Measurements from ENCODE around the gene ADAMTS1. TPM values are rescaled to one million over a fixed set of nuclear protein-coding genes. Genes with fewer than 3 reads are reported as not detected.
A peak's percentile ranks its signal among the peaks of the same experiment; 100 is the strongest.

ADAMTS1 gene
- total RNA-seq, 6 experiments from 2014 or later, result 229 to 346 (median 292) TPM

- Mint-ChIP-seq H3K4me3 (peak overlapping the region; percentile 59), H3K9me3 (no peaks in the 10 kb centered on the region), H3K4me1 (ENCODE audit: low read depth) (peaks cover 16% of the 10 kb centered on the region), H3K36me3 (ENCODE audit: low read depth) (no peaks in the 10 kb centered on the region), H3K27me3 (ENCODE audit: insufficient read depth) (peaks cover 10% of the 10 kb centered on the region), H3K27ac (no peak overlapping the region)
- DNase-seq, result peak; percentile 52
- TF ChIP-seq CTCF (IDR thresholded peaks at IDR 0.05), result peak; percentile 72
Observed at GRCh38 chr21:26849428-26850115, 4.4 kb upstream of the ADAMTS1 start.

GRCh38 chr21:26847921-26848320 is 2.7 kb upstream of the ADAMTS1 start:
- Mint-ChIP-seq H3K27me3 (ENCODE audit: insufficient read depth) (peaks cover 19% of the 10 kb centered on the region), H3K4me1 (ENCODE audit: low read depth) (peaks cover 18% of the 10 kb centered on the region), H3K9me3 (peaks cover 10% of the 10 kb centered on the region), H3K4me3 (no peak overlapping the region), H3K36me3 (ENCODE audit: low read depth) (peaks cover 12% of the 10 kb centered on the region), H3K27ac (no peak overlapping the region)
- DNase-seq, result no peak
- no peak for TF ChIP-seq CTCF (IDR thresholded peaks at IDR 0.05)

- H3K4me1 Mint-ChIP-seq (ENCODE audit: low read depth), result peaks cover 27% of the 10 kb centered on the region
- DNase-seq, result no peak
- peaks cover 22% of the 10 kb centered on the region for H3K36me3 Mint-ChIP-seq (ENCODE audit: low read depth)
- TF ChIP-seq CTCF (IDR thresholded peaks at IDR 0.05), result no peak
- peaks cover 13% of the 10 kb centered on the region for H3K9me3 Mint-ChIP-seq
- H3K4me3 Mint-ChIP-seq, result peak overlapping the region; percentile 94
- peak overlapping the region; percentile 92 for H3K27ac Mint-ChIP-seq
- H3K27me3 Mint-ChIP-seq (ENCODE audit: insufficient read depth), result peaks cover 21% of the 10 kb centered on the region
Observed at GRCh38 chr21:26847002-26847401, 1.8 kb upstream of the ADAMTS1 start.

GRCh38 chr21:26846036-26846931 is 1.1 kb upstream of the ADAMTS1 start:
- peak overlapping the region; percentile 92 for H3K27ac Mint-ChIP-seq
- H3K9me3 Mint-ChIP-seq, result peaks cover 13% of the 10 kb centered on the region
- H3K36me3 Mint-ChIP-seq (ENCODE audit: low read depth), result peaks cover 28% of the 10 kb centered on the region
- H3K4me3 Mint-ChIP-seq, result peak overlapping the region; percentile 94
- peaks cover 21% of the 10 kb centered on the region for H3K27me3 Mint-ChIP-seq (ENCODE audit: insufficient read depth)
- peak; percentile 76 for DNase-seq
- peaks cover 33% of the 10 kb centered on the region for H3K4me1 Mint-ChIP-seq (ENCODE audit: low read depth)
- peak; percentile 35; the same call in 1 of the 2 replicates for TF ChIP-seq CTCF (IDR thresholded peaks at IDR 0.05)

GRCh38 chr21:26845759-26846035 is 488 bp upstream of the ADAMTS1 start:
- TF ChIP-seq CTCF (IDR thresholded peaks at IDR 0.05), result no peak
- peak overlapping the region; percentile 94 for H3K4me3 Mint-ChIP-seq
- peaks cover 13% of the 10 kb centered on the region for H3K9me3 Mint-ChIP-seq
- no peak for DNase-seq
- H3K27ac Mint-ChIP-seq, result peak overlapping the region; percentile 92
- peaks cover 21% of the 10 kb centered on the region for H3K27me3 Mint-ChIP-seq (ENCODE audit: insufficient read depth)
- H3K4me1 Mint-ChIP-seq (ENCODE audit: low read depth), result peaks cover 38% of the 10 kb centered on the region
- peaks cover 34% of the 10 kb centered on the region for H3K36me3 Mint-ChIP-seq (ENCODE audit: low read depth)
